D721Med (cell line): ENCODE measurements around the gene NGLY1.

Source experiments
- DNase-seq: peaks from one replicate; pipeline ENCODE4 v3.0.0; 2011; ENCODE audit warnings: low spot score; ENCODE audit not compliant: insufficient read length
- FAIRE-seq: peaks from 2 replicates; lab custom pipeline; 2011; peaks lifted over from hg19 to GRCh38; lab: Jason Lieb, UNC
- CTCF ChIP-seq: IDR thresholded peaks from 2 replicates; pipeline ENCODE4 v1.5.1; 2012; ENCODE audit warnings: mild to moderate bottlenecking, control low read depth; ENCODE audit not compliant: insufficient read depth; ENCODE audit errors: missing control alignments

The NGLY1 gene

GRCh38 chr3:25820816-25821486 lies 37.7 kb upstream of the NGLY1 start:
- no peak for TF ChIP-seq CTCF
- no peak for DNase-seq
- no peak for FAIRE-seq

- no peak for DNase-seq
- FAIRE-seq = no peak
- TF ChIP-seq CTCF = no peak
Measured at GRCh38 chr3:25820366-25820765, 37.1 kb upstream of the NGLY1 start.

- DNase-seq = no peak
- TF ChIP-seq CTCF = no peak
- FAIRE-seq = no peak
Measured at GRCh38 chr3:25818335-25818734, 35.1 kb upstream of the NGLY1 start.

GRCh38 chr3:25817638-25818037 lies 34.4 kb upstream of the NGLY1 start:
- DNase-seq (no peak), FAIRE-seq (no peak)
- no peak for TF ChIP-seq CTCF

GRCh38 chr3:25817107-25817506 lies 33.9 kb upstream of the NGLY1 start:
- no peak for FAIRE-seq

GRCh38 chr3:25812644-25813043 lies 29.4 kb upstream of the NGLY1 start:
- DNase-seq (no peak), FAIRE-seq (no peak)
- TF ChIP-seq CTCF = no peak

More at GRCh38 chr3:25817107-25817506, 33.9 kb upstream of the NGLY1 start:
- no peak for TF ChIP-seq CTCF
- no peak for DNase-seq

GRCh38 chr3:25804676-25805075 lies 21.4 kb upstream of the NGLY1 start:
- TF ChIP-seq CTCF = no peak
- FAIRE-seq = no peak

More at GRCh38 chr3:25804676-25805075, 21.4 kb upstream of the NGLY1 start:
- no peak for DNase-seq
